Activated CD8-positive, alpha-beta memory T cell treated with anti-CD3 and anti-CD28 coated beads, Interleukin-2, amount 10 ng/mL, durations not matched to agents 7 days and 5 days (primary cell): ENCODE results near the gene MRRF. TPM values are rescaled to one million over a fixed set of nuclear protein-coding genes. Genes with fewer than 3 reads are reported as not detected.
"Not testable (repeated sequence)": the region's sequence is repeated elsewhere in the genome, so short reads cannot be mapped to it uniquely, and the experiment has no call there.

Experiments used
- ATAC-seq: fragments of 150-1000 bp; cut with Tn5 transposase; one replicate; pipeline ENCODE4 v1.10.0; 2021; ENCODE audit warnings: moderate library complexity
- CTCF ChIA-PET: fragments of 350-600 bp; sonication (Branson Sonifier 250); formaldehyde crosslinking; loops from one replicate; lab custom pipeline; 2021; ENCODE audit warnings: antibody characterized with exemption; lab: Charles Lee
- DNase-seq: peaks from one replicate; pipeline ENCODE4 v3.0.0-alpha.2; 2020
- H3K27ac Mint-ChIP-seq: one replicate; pipeline ENCODE4 v1.8.0; 2021; ENCODE audit warnings: mild to moderate bottlenecking, mixed read lengths
- H3K27me3 Mint-ChIP-seq: one replicate; pipeline ENCODE4 v1.8.0; 2021; ENCODE audit warnings: mixed read lengths
- H3K36me3 Mint-ChIP-seq: one replicate; pipeline ENCODE4 v1.8.0; 2021; ENCODE audit warnings: mild to moderate bottlenecking, mixed read lengths
- H3K4me1 Mint-ChIP-seq: one replicate; pipeline ENCODE4 v1.8.0; 2021; ENCODE audit warnings: mixed read lengths
- H3K4me3 Mint-ChIP-seq: one replicate; pipeline ENCODE4 v1.8.0; 2021; ENCODE audit warnings: mild to moderate bottlenecking, moderate library complexity, mixed read lengths
- H3K9me3 Mint-ChIP-seq: one replicate; pipeline ENCODE4 v1.8.0; 2022; ENCODE audit warnings: low read depth, mixed read lengths
- total RNA-seq, 2 experiments: library from RNA; stranded (reverse); gene quantifications; one replicate each; pipeline ENCODE4 v1.2.3, GENCODE V29; 2021

MRRF gene
- total RNA-seq, 2 experiments from 2014 or later = 27.9 to 39.5 TPM

GRCh38 chr9:122347348-122348287 lies 82.9 kb downstream of the MRRF start:
- CTCF ChIA-PET = interaction anchor here (1.1 to 12.9 kb wide), 4 partner anchors 202 to 735 kb away, joined by 3 to 304 read pairs (median 73); no protein-coding TSS in a partner anchor
- H3K4me3 Mint-ChIP-seq = peak overlapping the region; percentile 61
- ATAC-seq = no peak
- H3K27ac Mint-ChIP-seq = peak overlapping the region; percentile 47
- peaks cover under 1% of the 10 kb centered on the region for H3K9me3 Mint-ChIP-seq
- peaks cover 28% of the 10 kb centered on the region for H3K27me3 Mint-ChIP-seq
- no peaks in the 10 kb centered on the region for H3K36me3 Mint-ChIP-seq
- peak; percentile 48 for DNase-seq
- peaks cover 26% of the 10 kb centered on the region for H3K4me1 Mint-ChIP-seq

- peak overlapping the region; percentile 12 for H3K27ac Mint-ChIP-seq
- peaks cover 26% of the 10 kb centered on the region for H3K4me1 Mint-ChIP-seq
- peaks cover 28% of the 10 kb centered on the region for H3K27me3 Mint-ChIP-seq
- ATAC-seq (no peak), DNase-seq (no peak)
- peaks cover 2% of the 10 kb centered on the region for H3K9me3 Mint-ChIP-seq
- no peak overlapping the region for H3K4me3 Mint-ChIP-seq
- H3K36me3 Mint-ChIP-seq = no peaks in the 10 kb centered on the region
- CTCF ChIA-PET = interaction anchor here (1.1 to 12.9 kb wide), 4 partner anchors 21 to 735 kb away, joined by 3 to 304 read pairs (median 74); no protein-coding TSS in a partner anchor
Measured at GRCh38 chr9:122348288-122348777, 83.7 kb downstream of the MRRF start.

GRCh38 chr9:122348791-122349190 lies 84.1 kb downstream of the MRRF start:
- H3K4me1 Mint-ChIP-seq = peaks cover 26% of the 10 kb centered on the region
- no peak overlapping the region for H3K4me3 Mint-ChIP-seq
- CTCF ChIA-PET = interaction anchor here (2.2 to 12.9 kb wide), 4 partner anchors 21 to 256 kb away, joined by 6 to 304 read pairs (median 78); partner anchors contain the start of gene TTLL11
- no peaks in the 10 kb centered on the region for H3K36me3 Mint-ChIP-seq
- H3K27ac Mint-ChIP-seq = no peak overlapping the region
- ATAC-seq (no peak), DNase-seq (no peak)
- peaks cover 2% of the 10 kb centered on the region for H3K9me3 Mint-ChIP-seq
- peaks cover 28% of the 10 kb centered on the region for H3K27me3 Mint-ChIP-seq

- CTCF ChIA-PET = interaction anchor here (1.2 to 12.9 kb wide), 8 partner anchors 22 to 459 kb away, joined by 3 to 304 read pairs (median 10); partner anchors contain the start of genes MRRF, RBM18 and TTLL11
- peaks cover 26% of the 10 kb centered on the region for H3K4me1 Mint-ChIP-seq
- no peak overlapping the region for H3K4me3 Mint-ChIP-seq
- DNase-seq = no peak
- peaks cover 25% of the 10 kb centered on the region for H3K27me3 Mint-ChIP-seq
- no peaks in the 10 kb centered on the region for H3K36me3 Mint-ChIP-seq
- no peak overlapping the region for H3K27ac Mint-ChIP-seq
- H3K9me3 Mint-ChIP-seq = peaks cover 2% of the 10 kb centered on the region
- ATAC-seq = no peak
Measured at GRCh38 chr9:122349201-122349600, 84.5 kb downstream of the MRRF start.

GRCh38 chr9:122350577-122351355 lies 86.1 kb downstream of the MRRF start:
- peaks cover 25% of the 10 kb centered on the region for H3K27me3 Mint-ChIP-seq
- peaks cover 26% of the 10 kb centered on the region for H3K4me1 Mint-ChIP-seq
- peaks cover 2% of the 10 kb centered on the region for H3K9me3 Mint-ChIP-seq
- no peaks in the 10 kb centered on the region for H3K36me3 Mint-ChIP-seq
- ATAC-seq (peak; percentile 88), DNase-seq (peak; percentile 86)
- CTCF ChIA-PET = interaction anchor here (0.6 to 12.9 kb wide), 37 partner anchors 10 to 458 kb away, joined by 3 to 304 read pairs (median 5); partner anchors contain the start of genes MORN5, MRRF, NDUFA8 and RBM18
- H3K4me3 Mint-ChIP-seq = no peak overlapping the region
- no peak overlapping the region for H3K27ac Mint-ChIP-seq

GRCh38 chr9:122354536-122355199 lies 90.0 kb downstream of the MRRF start:
- Mint-ChIP-seq H3K4me3 (no peak overlapping the region), H3K4me1 (peaks cover 7% of the 10 kb centered on the region), H3K9me3 (peaks cover 4% of the 10 kb centered on the region), H3K27ac (no peak overlapping the region), H3K27me3 (peaks cover 9% of the 10 kb centered on the region), H3K36me3 (no peaks in the 10 kb centered on the region)
- DNase-seq = no peak
- no peak for ATAC-seq
- CTCF ChIA-PET = interaction anchor here (11.3 to 12.9 kb wide), 2 partner anchors 231 to 258 kb away, joined by 143 to 304 read pairs; no protein-coding TSS in a partner anchor

- Mint-ChIP-seq H3K9me3 (peaks cover 4% of the 10 kb centered on the region), H3K4me3 (no peak overlapping the region), H3K27ac (no peak overlapping the region), H3K27me3 (peaks cover 7% of the 10 kb centered on the region), H3K36me3 (no peaks in the 10 kb centered on the region), H3K4me1 (peaks cover 1% of the 10 kb centered on the region)
- ATAC-seq (no peak), DNase-seq (no peak)
- CTCF ChIA-PET = interaction anchor here (11.3 to 12.9 kb wide), 2 partner anchors 232 to 258 kb away, joined by 143 to 304 read pairs; no protein-coding TSS in a partner anchor
Measured at GRCh38 chr9:122355336-122355875, 90.7 kb downstream of the MRRF start.

GRCh38 chr9:122356627-122357026 lies 91.9 kb downstream of the MRRF start:
- DNase-seq (no peak), ATAC-seq (no peak)
- Mint-ChIP-seq H3K9me3 (peaks cover 4% of the 10 kb centered on the region), H3K36me3 (no peaks in the 10 kb centered on the region), H3K27me3 (peaks cover 7% of the 10 kb centered on the region), H3K4me3 (no peak overlapping the region), H3K27ac (no peak overlapping the region), H3K4me1 (peaks cover 9% of the 10 kb centered on the region)
- CTCF ChIA-PET = interaction anchor here (1.2 to 2.0 kb wide), 3 partner anchors 231 to 236 kb away, joined by 4 to 10 read pairs (median 4); no protein-coding TSS in a partner anchor

- H3K36me3 Mint-ChIP-seq = no peaks in the 10 kb centered on the region
- ATAC-seq = peak; percentile 47
- H3K27me3 Mint-ChIP-seq = peaks cover 7% of the 10 kb centered on the region
- peaks cover 9% of the 10 kb centered on the region for H3K4me1 Mint-ChIP-seq
- no peak overlapping the region for H3K4me3 Mint-ChIP-seq
- DNase-seq = peak; percentile 56
- CTCF ChIA-PET = interaction anchor here (1.9 kb wide), 1 partner anchor 10 kb away, joined by 5 read pairs; no protein-coding TSS in a partner anchor
- H3K27ac Mint-ChIP-seq = no peak overlapping the region
- peaks cover 2% of the 10 kb centered on the region for H3K9me3 Mint-ChIP-seq
Measured at GRCh38 chr9:122360891-122361290, 96.2 kb downstream of the MRRF start.

GRCh38 chr9:122363131-122363530 lies 98.4 kb downstream of the MRRF start:
- CTCF ChIA-PET = interaction anchor here (1.1 to 1.8 kb wide), 3 partner anchors 13 to 240 kb away, joined by 4 to 7 read pairs (median 5); no protein-coding TSS in a partner anchor
- not testable (repeated sequence) for H3K4me3 Mint-ChIP-seq, H3K36me3 Mint-ChIP-seq, H3K4me1 Mint-ChIP-seq, H3K9me3 Mint-ChIP-seq, DNase-seq, H3K27me3 Mint-ChIP-seq, ATAC-seq, H3K27ac Mint-ChIP-seq

- ATAC-seq = no peak
- Mint-ChIP-seq H3K4me1 (peaks cover 9% of the 10 kb centered on the region), H3K36me3 (no peaks in the 10 kb centered on the region), H3K4me3 (no peak overlapping the region), H3K9me3 (no peaks in the 10 kb centered on the region), H3K27me3 (peaks cover 4% of the 10 kb centered on the region), H3K27ac (no peak overlapping the region)
- no peak for DNase-seq
- CTCF ChIA-PET = interaction anchor here (1.2 to 1.8 kb wide), 3 partner anchors 14 to 239 kb away, joined by 5 to 9 read pairs (median 7); no protein-coding TSS in a partner anchor
Measured at GRCh38 chr9:122364117-122364782, 99.6 kb downstream of the MRRF start.
